Measurements from ENCODE around the gene SPEF1.
A peak's percentile ranks its signal among the peaks of the same experiment; 100 is the strongest.

SPEF1 gene

DNA sequence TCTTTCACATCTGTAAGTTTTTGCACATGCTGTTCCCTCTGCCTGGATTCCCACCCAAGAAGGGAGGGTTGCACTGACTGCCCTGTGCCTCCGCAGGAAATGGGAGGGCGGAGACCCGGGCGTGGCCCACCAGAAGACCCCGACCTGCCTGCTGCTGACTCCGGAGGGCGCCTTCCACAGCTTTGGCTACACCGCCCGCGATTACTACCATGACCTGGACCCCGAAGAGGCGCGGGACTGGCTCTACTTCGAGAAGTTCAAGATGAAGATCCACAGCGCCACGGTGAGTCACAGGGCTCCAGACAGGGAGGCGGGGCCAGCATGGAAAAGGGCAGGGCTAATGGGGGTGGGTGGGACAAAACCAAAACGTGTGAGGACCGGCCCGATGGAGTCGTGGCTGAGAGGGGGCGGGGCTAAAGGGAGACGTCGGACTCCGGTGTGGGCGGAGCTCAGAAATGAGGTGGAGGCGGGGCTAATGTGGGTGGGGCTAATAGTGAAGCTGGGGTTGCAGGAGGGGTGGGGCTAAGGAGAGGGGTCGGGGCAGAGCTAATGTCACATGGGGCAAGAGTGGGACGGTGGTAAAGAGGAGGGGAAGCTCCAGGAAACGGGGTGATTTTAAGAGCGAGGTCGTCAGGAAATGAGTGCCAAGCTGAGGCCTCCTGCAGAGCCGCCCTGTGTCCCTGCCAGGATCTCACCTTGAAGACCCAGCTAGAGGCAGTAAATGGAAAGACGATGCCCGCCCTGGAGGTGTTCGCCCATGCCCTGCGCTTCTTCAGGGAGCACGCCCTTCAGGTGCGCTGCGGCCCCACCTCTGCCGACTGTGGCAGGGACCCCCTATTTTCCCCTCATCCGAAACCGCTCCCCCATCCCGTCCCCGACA is 36.2 kb downstream of the SPEF1 start:
- peak; percentile 82 for DNase-seq

DNA sequence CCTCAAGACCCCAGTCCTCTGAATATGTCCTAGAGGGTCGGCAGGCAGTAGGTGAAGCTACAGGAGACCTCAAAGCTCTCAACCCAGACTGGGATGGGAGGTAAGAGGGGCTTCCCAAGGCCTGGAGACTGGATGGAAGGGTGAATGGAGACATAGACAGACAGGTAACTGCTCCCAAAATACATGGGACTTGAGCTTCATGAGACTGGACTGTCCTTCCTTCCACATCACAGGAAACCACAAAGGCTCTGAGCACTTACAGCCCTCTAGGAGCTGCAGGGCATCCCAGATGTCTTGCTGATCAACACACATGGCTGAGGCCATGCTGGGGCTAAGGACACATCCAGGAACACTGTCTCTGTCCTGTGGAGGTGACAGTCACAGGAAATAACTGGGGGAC is 37.2 kb downstream of the SPEF1 start:
- no peak for DNase-seq

DNA sequence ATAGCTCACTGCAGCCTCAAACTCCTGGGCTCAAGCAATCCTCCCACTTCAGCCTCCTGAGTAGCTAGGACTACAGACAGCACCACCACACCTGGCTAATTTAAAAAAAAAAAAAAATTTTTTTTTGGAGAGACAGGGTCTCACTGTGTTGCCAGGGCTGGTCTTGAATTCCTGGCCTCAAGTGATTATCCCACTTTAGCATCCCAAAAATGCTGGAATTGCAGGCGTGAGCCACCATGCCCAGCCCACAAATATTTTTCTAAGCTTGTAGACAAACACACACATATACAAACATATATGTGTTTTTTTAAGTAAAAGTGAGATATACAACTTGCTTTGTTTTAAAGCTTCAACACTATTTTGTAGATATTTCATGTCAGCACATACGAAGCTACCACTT is 38.0 kb downstream of the SPEF1 start:
- DNase-seq, result no peak

DNA sequence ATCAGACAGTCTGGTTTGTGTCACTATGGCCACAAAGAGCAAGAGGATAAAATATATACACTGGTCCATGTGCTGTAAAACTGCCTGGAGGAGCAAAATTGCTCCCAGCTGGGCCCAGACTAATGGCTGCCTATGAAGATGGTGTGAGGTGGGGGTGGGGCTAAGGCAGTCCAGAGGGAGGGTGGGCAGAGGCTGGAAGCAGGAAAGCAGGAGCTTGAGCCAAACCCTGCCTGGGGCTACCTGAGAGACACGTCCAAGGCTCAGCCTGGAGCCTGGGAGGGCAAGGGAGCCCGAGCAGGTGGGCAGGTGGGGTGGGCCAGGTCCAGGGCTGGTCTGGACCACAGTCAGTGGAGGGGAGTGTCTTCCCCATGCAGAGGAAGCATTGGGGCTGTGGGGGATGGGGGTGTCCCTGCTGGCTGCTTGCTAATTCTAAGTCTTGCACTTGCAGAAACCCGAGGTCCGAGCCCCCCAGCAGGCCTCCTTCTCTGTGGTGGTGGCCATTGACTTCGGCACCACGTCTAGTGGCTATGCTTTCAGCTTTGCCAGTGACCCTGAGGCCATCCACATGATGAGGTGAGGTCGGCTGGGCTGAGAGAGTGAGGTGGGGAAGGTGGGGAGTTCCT is 39.3 kb downstream of the SPEF1 start:
- no peak for DNase-seq

DNA sequence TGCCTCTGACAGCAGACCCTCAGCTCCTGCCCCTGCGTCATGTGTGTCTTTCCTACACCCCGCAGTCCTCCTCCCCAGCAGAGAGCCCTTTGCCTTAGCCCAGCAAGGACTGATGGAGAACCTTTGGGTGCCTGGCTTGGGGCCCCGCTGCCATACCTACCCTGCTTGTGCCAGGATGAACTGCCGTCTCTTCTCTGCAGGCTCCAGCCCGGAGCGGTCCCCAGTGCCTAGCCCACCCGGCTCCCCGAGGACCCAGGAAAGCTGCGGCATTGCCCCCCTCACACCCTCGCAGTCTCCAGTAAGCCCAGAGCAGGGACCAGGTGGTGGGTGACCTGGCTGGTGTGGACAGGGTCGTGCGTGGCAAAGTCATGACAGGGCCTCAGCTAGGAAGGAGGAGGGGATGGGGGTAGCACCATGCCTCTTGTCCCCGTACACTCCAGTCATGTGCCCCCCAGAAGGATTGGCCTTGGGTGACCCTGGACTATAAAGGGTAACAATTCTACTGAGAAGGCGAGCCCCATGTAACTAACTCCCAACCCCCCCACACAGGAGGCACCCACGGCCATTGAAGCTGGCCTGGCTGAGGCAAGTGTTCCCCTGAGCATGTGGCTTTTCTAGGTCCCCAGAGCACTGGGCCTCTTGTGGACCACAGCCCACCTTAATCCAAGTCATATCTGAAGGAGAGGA is 40.5 kb downstream of the SPEF1 start:
- no peak for DNase-seq

DNA sequence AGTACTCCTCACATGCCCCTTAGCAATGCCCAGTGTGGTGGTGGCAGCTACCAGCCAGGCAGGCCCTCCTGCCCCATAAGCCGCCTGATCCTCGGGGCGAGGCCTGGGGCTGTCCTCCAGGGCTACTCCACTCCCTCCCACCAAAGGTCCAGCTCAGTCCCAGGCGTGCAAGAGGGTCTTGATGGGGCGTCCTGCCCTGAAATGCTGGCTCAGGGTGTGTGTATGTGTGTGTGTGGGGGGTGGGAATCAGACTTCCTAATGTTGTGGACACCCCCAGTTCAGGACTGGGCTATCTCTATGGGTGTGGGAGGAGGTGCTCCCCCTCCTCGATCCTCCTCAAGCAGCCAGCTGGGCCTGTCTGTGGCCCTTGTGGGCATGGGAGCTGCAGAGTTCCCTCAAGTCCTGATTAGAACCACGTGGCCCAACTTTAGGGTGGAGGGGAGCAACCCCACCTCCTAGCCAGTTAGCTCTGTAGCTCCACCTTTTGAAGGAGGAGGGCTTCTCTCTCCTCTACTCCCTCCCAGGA is 41.3 kb downstream of the SPEF1 start:
- DNase-seq, result no peak

DNA sequence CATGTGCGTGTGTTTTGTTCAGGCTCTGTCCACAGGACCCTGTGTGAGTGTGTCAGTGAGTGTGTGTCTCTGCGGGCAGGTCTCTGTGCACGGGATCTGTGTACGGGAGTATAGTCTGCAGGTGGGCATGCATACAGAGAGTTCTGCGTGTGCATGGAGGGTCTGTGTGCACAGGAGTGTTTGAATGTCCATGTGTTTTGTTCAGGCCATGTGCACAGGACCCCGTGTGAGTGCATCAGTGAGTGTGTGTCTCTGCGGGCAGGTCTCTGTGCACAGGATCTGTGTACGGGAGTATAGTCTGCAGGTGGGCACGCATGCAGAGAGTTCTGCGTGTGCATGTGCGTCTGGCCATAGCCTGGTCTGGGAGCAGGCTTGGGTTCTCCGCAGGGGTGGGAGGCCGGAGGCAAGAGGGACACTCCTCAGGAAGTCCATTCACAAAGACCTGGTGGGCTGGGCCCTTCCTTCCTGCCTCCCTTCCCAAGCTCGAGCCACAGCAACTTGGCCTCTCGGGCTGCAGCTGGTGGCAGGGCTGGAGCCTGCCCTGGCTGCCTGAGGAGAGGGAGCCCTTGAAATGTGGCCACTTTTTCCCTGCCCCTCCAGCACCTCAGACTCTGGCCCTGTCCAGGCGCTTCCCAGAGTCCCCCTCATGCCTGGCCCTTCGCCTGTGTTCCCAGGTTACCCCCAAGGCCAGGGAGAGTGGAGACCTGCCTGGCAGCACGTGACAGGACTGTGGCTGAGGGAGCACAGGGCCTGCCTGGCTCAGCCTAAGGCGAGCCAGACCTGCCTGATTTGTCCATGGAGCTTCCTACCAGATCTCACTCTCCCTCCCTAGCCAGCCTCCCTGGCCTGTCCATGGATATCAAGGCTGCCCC is 42.0 kb downstream of the SPEF1 start:
- DNase-seq, result no peak

DNA sequence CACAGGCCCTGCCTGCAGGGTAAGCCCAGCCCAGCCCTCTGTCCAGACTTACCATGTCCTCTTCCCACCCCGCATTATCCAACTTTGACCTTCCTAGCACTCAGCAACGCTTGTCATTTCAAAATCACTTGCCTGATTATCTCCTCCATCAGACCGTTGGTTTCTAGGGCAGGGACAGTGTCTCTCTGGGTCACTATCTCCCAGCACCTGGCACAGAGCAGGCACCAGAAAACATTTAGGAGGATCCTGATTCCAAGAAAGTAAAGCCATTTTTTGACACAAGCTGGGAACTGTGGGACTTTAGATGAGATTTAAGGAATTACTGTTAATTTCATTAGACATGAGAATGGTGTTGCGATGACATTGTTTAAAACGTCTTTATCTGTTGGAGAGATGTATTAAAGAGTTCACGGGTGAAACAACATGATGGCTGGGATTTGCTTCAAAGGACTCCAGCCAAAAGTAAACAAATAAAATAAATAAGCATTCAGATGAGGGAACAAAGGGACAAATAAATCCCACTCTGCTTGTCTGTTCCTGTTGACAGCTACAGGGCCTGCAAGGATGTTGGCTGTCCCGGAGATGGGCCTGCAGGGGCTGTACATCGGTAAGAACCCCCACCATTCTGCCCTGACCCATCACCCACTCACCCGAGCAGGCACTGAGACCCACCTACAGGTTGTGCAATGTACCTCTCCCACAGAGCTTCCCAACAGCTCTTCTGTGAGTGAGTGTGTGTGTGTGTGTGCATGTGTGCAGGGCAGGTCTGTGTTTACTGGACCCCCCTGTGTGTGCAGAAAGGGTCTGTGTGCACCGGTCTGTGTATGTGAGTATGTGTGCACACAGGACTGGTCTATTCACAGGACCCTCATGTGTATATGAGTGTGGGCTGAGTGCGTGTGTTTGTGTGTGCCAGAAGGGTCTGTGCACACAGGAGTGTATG is 42.9 kb downstream of the SPEF1 start:
- DNase-seq, result no peak

DNA sequence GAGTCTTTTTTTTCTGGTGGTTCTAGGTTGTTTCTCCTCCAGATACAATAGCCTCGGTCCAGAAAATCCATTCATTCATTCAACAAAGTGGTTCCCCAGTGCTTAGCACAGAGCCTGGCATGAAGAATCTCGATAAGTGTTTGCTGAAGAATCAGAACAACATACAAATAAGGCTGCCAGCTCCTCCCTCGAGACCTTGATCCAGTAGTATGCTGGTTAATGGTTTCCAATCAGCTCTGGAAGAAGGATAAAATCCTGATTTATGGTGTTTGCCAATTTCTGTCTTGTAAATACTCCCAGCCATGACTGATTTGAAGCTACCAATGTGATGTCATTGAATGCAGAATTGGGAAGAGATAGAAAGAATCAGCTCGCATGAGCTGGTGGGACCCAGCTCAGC is 45.5 kb downstream of the SPEF1 start:
- no peak for DNase-seq

DNA sequence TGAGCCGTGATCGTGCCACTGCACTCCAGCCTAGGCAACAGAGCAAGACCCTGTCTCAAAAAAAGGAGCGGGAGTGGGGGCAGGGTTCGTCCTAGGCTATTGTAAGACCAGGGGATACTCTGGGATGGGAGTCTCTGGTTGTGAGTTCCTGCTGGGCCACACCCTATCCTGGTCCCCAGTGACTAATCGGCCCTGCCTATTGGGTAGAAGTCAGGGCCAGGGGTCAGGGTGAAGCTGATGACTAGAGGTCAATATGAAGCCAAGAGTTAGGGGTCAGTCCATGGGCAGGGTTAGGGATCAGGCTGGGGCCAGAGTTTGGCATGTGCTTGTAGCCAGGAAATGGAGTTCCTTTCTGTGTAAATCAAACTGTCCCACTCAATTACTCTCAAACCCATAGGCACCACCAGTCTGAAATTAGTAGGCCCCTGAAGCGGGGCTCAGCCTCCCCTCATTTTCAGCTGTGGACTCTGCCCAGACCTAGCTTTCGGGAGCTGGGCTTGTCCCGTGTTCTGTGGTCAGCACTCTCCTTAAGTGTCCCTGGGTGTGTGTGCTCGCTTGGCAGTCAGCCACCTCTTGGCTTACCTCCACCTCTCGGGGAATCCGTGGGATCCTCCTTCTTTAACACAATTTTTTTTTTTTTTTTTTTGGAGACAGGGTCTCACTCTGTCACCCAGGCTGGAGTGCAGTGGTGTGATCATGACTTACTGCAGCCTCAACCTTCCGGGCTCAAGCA is 47.0 kb downstream of the SPEF1 start:
- DNase-seq, result no peak

DNA sequence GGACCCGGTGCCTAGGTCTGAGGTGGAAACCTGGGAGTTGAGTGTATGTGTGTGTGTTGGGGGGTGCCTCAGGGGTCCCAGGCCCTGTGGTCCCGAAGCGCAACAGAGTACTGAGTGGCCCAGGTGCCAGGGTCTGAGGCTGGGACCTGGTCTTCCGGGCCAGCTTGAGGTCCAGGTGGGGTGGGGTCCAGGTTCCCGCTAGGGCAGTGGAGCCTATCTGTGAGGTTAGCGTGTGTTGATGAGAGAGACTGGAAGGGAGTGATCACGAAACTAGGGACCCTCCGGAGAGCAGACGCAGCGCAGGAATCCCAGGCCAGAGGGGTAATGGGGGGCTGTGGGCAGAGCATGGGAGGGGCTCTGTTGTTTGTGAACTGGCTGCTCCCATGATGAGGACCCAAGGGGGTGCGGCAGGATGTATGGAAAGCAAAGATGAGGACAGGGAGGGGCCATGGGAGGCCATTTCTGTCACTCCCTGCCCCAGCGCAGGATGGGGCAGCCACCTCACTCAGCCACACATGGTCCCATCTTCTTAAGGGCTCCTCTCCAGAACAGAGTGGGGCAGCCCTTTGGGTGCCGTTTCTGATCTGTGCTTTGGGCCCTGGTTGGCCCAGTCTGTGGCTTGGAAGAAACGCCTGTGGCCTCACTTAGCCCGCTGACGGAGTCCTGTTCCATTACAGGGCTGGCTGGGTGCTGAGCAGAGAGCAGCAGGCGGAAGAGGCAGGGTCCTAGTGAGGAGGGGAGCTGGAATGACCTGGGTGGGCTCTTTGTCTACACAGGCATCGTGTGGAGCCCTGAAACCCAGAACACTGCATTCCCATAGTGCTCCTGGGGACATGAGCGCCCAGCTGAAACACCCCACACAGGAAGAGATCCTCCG is 47.9 kb downstream of the SPEF1 start:
- no peak for DNase-seq

DNA sequence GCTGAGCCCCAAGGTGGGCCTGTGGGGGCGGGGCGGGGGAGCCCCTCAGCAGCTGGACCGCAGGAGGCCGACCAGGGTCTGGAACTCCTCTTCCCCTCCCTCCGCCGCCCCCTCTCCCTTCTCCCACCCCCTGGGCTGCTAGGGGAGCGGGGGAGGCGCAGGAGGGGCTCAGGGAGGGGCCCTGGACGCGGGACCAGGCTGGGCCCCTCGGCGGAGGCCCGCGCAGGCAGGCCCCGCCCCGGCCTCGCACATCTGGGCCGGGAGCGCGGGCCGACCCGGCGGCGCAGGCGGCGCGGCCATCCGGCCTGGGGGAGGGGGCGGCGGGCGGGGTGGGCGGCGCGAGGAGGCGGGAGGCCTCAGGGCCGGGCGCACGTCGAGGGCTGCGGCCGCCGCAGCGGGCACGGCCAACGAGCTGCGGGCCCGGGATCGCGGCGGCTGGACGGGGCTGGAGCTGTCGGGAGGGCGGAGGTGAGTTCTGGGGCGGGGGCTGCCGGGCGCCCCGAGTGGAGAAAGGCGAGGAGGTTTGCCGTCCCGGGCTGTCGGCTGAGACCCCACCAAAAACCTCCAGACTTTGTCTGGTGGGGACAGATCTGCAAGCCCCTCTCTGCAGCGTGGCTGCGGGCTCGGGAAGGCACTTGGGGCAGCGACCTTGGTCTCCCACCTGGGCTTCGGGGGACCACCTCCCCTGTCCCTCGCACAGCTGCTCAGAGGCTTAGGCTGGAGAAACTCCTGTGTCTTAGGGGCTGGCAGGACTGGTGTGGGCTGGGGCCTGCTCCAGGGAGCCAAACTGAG is 48.7 kb downstream of the SPEF1 start, which contains the start of gene HSPA12B:
Gene HSPA12B, plus strand, starts transcription at position 359 of the 792 bp plus-strand sequence. CDS start 5,990 bp downstream, outside the sequence.
- DNase-seq, result no peak

DNA sequence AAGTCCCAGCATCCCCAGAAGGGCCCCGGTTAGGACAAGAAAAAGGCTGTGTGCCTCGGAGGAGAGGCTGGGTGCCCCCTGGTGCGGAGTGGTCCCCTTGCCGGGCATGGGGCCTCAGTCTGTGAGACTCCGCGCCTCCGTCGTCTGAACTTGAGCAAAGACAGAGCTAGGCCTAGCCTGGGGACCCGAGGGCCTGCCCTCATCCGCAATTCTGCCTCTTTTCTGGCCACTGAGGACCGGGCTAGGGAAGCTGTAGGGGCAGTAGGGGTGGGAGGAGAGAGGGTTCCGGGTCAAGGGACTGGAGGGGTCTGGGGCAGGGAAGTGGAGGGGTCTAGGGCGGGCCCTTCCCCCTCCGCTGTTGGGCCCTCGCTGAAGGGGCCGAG is 49.3 kb downstream of the SPEF1 start:
- no peak for DNase-seq

DNA sequence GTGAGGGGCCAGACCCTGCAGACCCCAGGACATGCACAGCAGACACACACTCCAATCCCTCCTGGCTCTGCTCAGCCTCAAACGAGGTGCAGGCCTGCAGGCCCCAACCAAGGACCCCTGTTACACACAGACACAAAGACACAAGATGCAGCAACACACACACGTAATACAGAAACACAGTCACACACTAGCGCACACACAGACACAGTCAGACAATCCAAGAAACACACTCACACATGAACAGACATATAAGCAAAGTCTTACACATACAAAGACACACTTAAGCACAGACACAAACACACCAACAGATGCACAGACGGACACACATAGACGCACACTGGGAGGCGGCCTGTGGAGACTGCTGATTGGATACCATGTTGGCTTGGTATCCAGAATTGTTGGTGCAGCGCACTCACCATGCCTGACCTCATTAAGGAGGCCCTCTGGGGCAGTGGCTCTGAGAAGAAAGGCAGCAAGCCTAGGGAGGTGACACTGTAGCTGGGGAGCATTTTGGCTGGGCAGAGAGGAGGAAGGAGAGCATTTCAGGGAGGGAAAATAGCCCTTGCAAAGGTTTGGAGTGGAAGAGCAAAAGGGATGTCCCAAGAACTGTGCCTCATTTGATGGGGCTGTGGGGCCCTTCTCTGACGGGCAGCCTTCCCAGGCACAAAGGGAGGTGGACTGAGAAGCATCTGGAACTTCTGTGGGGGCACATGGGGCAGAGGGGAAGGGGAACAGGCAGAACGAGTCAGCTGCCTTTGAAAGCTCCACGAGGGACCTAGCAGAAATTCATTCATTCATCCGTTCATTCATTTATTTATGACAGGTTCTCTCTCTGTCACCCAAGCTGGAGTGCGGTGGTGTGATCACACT is 50.2 kb downstream of the SPEF1 start:
- DNase-seq, result no peak

DNA sequence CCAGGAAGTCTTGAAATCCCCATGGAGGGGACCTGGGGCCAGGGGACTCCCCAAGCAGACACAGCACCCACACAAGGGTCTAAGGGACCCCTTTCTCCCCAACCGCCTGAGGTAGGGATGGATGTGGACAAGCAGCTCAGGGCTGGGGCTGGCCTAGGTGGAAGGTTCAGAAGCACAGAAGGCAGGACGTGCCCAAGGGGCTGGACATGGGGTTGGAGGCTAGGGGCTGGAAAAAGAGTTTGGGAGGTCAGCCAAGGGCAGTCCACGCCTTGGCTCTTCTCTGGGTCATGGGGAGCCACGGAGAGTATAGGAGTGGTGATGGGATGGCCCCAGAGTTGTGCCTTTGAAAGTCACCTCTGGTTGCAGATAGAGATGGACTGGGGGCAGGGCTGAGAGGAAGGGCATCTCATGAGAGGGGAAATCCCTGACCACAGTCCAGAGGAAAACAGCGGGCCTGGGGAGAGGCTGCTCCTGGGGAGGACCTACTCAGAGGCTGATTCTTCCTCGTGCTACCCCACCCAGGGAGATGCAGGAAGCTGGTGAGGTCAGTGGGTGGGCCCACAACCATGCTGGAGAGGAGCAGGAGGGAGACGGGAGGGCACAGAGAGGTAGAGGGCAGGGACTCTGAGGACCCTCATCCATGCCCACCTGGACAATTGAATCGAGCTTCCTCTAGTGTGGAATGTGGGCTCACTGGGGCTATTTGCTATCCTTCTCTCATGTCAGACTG is 51.3 kb downstream of the SPEF1 start:
- no peak for DNase-seq

DNA sequence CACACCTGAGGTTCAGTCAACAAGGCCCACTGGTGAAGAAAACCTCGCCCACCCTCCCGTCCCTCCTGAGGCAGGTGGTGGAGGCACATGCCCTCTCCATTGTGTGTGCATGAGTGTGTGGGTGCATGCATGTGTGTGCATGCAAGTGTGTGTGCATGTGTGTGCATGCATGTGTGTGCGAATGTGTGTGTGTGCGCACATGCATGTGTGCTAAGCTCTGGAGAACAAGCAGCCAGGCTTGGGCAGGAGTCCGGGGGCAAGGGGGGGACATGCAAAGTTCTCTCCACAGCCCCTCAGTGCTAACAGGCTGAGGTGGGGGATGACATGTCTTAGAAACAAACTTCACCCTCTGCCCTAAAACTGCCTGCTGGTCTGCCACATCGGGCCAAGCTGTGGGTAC is 51.9 kb downstream of the SPEF1 start:
- DNase-seq, result no peak

DNA sequence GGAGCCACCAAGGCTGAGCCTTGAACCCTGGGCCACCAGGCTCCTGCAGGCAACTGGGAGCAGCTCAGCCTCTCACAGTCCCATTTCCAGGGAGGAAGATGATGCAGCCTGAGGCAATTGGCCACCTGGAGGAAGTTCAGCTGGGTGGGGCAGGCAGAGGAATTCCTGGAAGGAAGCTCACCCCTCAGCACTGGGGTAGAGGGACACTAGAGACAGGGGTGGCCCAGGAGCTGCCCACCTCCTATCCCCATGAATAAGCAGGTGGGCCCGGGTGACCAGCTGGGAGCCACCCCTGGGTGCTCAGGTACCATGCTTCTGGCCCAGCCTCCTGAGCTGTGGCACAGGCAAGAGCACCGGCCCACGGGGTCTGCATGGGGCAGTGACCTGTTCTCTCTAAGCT is 52.4 kb downstream of the SPEF1 start:
- DNase-seq, result no peak
